ENCODE data around the gene ARHGEF17. TPM values are rescaled to one million over a fixed set of nuclear protein-coding genes. Genes with fewer than 3 reads are reported as not detected.

The ARHGEF17 gene
- polyA plus RNA-seq, 2 of the 4 experiments (the other 2 are of a cell fraction) = 7.0 to 16.2 TPM

DNA sequence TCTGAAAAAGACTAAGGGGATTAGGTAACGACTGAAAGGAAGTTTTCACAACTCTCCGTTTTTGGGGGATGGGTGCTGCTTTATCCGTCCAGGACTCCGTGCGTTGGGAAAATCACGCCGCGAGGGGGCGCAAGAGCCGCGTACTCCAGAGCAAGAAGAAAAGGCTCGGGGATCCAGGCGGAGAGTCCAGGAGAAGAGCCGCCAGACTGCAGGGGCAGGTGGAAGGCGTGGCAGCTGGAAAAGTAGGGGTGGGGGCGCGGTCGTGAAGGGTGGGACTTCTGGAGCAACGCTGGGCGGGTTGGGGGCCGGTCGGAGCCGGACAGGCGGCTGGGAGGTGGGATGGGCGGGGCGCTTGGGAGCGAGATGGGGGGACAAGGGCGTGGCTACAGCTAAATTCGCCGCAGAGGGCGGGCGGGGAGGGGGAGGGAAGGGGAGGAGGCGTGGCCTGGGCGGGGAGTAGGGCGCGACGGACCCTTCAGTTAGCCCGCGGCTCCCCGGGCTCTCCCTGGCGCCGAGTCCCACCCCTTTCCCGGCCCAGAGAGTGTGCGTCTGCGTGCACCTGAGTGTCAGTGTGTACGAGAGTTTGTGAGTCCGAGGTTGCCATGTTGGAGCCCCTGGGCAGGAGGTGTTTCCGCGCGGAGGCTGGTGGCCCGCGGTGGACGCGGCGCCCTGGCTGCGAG lies 613 bp upstream of the ARHGEF17 start:
- POLR2A ChIA-PET = interaction anchor here (0.6 to 3.7 kb wide), 29 partner anchors 8 to 715 kb away, joined by 3 to 39 read pairs (median 4); partner anchors contain the start of gene MRPL48

More for the DNA sequence above, 613 bp upstream of the ARHGEF17 start:
- H3K9me3 ChIP-seq = no peaks in the 10 kb centered on the region
- 1% methylated on average over 40 of the region's 56 CpGs for WGBS (ENCODE audit: missing lambda C conversion rate)
- TF ChIP-seq MYC (IDR thresholded peaks at IDR 0.05; ENCODE audit: borderline replicate concordance, low read length) (0 out of 2 replicates have a peak, but pooled peaks have one; percentile 47), SMC3 (IDR thresholded peaks at IDR 0.05) (peak; percentile 95), HOXA7 (CRISPR knock-in tag; IDR thresholded peaks at IDR 0.05) (no peak), CTCF (IDR thresholded peaks at IDR 0.05) (peak; percentile 92), RAD21 (conservative IDR thresholded peaks at IDR 0.05 in 1 of 2, IDR thresholded peaks at IDR 0.05 in 1 of 2) (peak; percentile 90 to 94), CEBPB (IDR thresholded peaks at IDR 0.05) (peak in 1 of 2 experiments; percentile 58; a peak in 1 of 4 replicates), POLR2A (IDR thresholded peaks at IDR 0.05; ENCODE audit: low read length) (peak; percentile 59; the same call in 1 of the 2 replicates), RFX5 (IDR thresholded peaks at IDR 0.05) (no peak), FOSL2 (IDR thresholded peaks at IDR 0.05) (no peak), FOSL2 (CRISPR knock-in tag; IDR thresholded peaks at IDR 0.05) (0 out of 2 replicates have a peak, but pooled peaks have one; percentile 15), JUNB (IDR thresholded peaks at IDR 0.05) (no peak), JUN (IDR thresholded peaks at IDR 0.05) (peak in 1 of 2 experiments; percentile 72; a peak in 3 of 5 replicates), MAX (IDR thresholded peaks at IDR 0.05) (peak; percentile 45), MAFK (IDR thresholded peaks at IDR 0.05; ENCODE audit: partially characterized antibody) (no peak), RNF2 (IDR thresholded peaks at IDR 0.05; ENCODE audit: borderline replicate concordance, low read depth) (no peak), NR3C1 (IDR thresholded peaks at IDR 0.05) (no peak), HMGXB4 (CRISPR knock-in tag; IDR thresholded peaks at IDR 0.05; ENCODE audit: borderline replicate concordance) (no peak)
- TF ChIP-seq, protein P1, sequence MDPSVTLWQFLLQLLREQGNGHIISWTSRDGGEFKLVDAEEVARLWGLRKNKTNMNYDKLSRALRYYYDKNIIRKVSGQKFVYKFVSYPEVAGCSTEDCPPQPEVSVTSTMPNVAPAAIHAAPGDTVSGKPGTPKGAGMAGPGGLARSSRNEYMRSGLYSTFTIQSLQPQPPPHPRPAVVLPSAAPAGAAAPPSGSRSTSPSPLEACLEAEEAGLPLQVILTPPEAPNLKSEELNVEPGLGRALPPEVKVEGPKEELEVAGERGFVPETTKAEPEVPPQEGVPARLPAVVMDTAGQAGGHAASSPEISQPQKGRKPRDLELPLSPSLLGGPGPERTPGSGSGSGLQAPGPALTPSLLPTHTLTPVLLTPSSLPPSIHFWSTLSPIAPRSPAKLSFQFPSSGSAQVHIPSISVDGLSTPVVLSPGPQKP (IDR thresholded peaks at IDR 0.05; ENCODE audit: low read depth, low read length) = no peak
- peak; percentile 67 to 77 for ATAC-seq
- DNase-seq (ENCODE audit: low read depth in 1 of 2, low spot score in 1 of 2) = peak; percentile 98
- CTCF ChIA-PET = interaction anchor here (0.6 to 25.1 kb wide), 57 partner anchors 11 to 1329 kb away, joined by 3 to 527 read pairs (median 6); partner anchors contain the start of gene P2RY6
- H3K27ac ChIP-seq = peak overlapping the region; percentile 85 to 91
- H3K4me1 ChIP-seq = peaks cover 25% of the 10 kb centered on the region
- peak overlapping the region; percentile 93 for H3K4me2 ChIP-seq
- H3K4me3 ChIP-seq = peak overlapping the region; percentile 72
- FAIRE-seq = no peak

Measured in A549 (cell line).